B cell (primary cell): Measurements from ENCODE around the gene NBDY.

Experiments
- EZH2 ChIP-seq: IDR thresholded peaks from 2 replicates; pipeline ENCODE4 v1.6.1; 2012; ENCODE audit warnings: borderline replicate concordance, low read depth, mild to moderate bottlenecking, moderate library complexity, low read length; ENCODE audit not compliant: insufficient read depth, poor library complexity, severe bottlenecking
- TF ChIP-seq, protein P1 (sequence below): fragments of 200-600 bp; IDR thresholded peaks from one replicate; pipeline ENCODE4 v1.8.0; 2022; ENCODE audit warnings: antibody characterized with exemption, mild to moderate bottlenecking

DNA sequence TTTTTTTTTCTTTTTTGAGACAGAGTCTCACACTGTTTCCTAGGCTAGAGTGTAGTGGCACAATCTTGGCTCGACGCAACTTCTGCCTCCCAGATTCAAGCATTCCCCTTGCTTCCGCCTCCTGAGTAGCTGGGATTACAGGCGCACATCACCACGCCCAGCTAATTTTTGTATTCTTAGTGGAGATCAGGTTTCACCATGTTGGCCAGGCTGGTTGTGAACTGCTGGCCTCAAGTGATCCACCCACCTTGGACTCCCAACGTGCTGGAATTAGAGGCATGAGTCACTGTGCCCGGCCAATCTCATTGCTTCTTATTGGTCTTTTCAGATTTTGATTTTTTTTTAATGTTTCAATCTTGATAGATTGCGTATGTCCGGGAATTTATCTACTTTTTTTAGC is 124.4 kb downstream of the NBDY start:
- TF ChIP-seq, protein P1, sequence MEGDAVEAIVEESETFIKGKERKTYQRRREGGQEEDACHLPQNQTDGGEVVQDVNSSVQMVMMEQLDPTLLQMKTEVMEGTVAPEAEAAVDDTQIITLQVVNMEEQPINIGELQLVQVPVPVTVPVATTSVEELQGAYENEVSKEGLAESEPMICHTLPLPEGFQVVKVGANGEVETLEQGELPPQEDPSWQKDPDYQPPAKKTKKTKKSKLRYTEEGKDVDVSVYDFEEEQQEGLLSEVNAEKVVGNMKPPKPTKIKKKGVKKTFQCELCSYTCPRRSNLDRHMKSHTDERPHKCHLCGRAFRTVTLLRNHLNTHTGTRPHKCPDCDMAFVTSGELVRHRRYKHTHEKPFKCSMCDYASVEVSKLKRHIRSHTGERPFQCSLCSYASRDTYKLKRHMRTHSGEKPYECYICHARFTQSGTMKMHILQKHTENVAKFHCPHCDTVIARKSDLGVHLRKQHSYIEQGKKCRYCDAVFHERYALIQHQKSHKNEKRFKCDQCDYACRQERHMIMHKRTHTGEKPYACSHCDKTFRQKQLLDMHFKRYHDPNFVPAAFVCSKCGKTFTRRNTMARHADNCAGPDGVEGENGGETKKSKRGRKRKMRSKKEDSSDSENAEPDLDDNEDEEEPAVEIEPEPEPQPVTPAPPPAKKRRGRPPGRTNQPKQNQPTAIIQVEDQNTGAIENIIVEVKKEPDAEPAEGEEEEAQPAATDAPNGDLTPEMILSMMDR: no peak
- no peak for TF ChIP-seq EZH2
